Measurements from ENCODE around the gene HARS2. TPM values are rescaled to one million over a fixed set of nuclear protein-coding genes. Genes with fewer than 3 reads are reported as not detected.

The HARS2 gene

DNA sequence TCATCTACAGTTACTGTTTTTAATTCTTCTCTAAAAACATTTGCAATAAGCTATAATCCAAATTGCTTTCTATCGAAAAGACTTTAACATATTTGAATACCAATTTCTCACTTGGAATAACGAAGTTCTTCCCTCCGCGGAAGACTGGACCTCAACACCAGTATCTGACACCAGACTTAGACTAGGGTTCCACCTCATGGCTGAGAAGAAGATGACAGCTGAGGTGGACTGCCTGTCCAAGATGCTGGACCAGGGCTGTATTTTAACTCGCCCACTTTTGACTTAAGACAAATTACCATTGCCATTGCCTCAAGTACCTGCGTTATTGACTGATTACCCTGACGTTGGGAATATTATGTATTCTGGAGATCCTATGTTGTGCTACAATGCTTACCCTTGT is 43.1 kb downstream of the HARS2 start:
- DNase-seq (ENCODE audit: low read depth in 1 of 2, low spot score in 1 of 2) = no peak
- TF ChIP-seq, protein P1, sequence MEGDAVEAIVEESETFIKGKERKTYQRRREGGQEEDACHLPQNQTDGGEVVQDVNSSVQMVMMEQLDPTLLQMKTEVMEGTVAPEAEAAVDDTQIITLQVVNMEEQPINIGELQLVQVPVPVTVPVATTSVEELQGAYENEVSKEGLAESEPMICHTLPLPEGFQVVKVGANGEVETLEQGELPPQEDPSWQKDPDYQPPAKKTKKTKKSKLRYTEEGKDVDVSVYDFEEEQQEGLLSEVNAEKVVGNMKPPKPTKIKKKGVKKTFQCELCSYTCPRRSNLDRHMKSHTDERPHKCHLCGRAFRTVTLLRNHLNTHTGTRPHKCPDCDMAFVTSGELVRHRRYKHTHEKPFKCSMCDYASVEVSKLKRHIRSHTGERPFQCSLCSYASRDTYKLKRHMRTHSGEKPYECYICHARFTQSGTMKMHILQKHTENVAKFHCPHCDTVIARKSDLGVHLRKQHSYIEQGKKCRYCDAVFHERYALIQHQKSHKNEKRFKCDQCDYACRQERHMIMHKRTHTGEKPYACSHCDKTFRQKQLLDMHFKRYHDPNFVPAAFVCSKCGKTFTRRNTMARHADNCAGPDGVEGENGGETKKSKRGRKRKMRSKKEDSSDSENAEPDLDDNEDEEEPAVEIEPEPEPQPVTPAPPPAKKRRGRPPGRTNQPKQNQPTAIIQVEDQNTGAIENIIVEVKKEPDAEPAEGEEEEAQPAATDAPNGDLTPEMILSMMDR (IDR thresholded peaks at IDR 0.05; ENCODE audit: insufficient read depth, low read length) = no peak
- TF ChIP-seq SPI1 (IDR thresholded peaks at IDR 0.05; ENCODE audit: borderline replicate concordance, low read depth) = no peak
- TF ChIP-seq POLR2AphosphoS5 (IDR thresholded peaks at IDR 0.05; ENCODE audit: low read depth) = no peak
- TF ChIP-seq, protein P2, sequence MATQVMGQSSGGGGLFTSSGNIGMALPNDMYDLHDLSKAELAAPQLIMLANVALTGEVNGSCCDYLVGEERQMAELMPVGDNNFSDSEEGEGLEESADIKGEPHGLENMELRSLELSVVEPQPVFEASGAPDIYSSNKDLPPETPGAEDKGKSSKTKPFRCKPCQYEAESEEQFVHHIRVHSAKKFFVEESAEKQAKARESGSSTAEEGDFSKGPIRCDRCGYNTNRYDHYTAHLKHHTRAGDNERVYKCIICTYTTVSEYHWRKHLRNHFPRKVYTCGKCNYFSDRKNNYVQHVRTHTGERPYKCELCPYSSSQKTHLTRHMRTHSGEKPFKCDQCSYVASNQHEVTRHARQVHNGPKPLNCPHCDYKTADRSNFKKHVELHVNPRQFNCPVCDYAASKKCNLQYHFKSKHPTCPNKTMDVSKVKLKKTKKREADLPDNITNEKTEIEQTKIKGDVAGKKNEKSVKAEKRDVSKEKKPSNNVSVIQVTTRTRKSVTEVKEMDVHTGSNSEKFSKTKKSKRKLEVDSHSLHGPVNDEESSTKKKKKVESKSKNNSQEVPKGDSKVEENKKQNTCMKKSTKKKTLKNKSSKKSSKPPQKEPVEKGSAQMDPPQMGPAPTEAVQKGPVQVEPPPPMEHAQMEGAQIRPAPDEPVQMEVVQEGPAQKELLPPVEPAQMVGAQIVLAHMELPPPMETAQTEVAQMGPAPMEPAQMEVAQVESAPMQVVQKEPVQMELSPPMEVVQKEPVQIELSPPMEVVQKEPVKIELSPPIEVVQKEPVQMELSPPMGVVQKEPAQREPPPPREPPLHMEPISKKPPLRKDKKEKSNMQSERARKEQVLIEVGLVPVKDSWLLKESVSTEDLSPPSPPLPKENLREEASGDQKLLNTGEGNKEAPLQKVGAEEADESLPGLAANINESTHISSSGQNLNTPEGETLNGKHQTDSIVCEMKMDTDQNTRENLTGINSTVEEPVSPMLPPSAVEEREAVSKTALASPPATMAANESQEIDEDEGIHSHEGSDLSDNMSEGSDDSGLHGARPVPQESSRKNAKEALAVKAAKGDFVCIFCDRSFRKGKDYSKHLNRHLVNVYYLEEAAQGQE (IDR thresholded peaks at IDR 0.05; ENCODE audit: insufficient replicate concordance, low read depth) = no peak
- no peaks in the 10 kb centered on the region for H3K27me3 ChIP-seq (ENCODE audit: insufficient read depth, poor library complexity, severe bottlenecking)
- H3K27ac ChIP-seq (replicated peaks) = no peak overlapping the region
- H3K4me3 ChIP-seq (replicated peaks; ENCODE audit: insufficient read depth, low read length) = no peak overlapping the region

DNA sequence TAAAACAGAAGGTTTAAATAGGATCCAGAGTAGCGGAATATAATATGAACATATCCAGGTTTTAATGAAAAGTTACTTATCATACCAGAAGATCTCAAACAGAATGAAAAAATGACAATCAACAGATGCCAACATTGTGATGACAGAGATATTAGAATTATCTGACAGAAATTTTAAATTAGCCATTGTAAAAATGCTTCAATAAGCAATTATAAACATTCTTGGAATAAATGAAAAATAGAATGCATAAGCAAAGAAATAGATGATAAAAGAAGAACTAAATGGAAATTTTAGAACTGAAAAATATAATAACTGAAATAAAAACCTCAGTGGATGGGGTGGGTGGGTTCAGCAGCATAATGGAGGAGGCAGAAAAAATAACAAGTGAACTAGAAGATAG is 46.2 kb downstream of the HARS2 start:
- no peaks in the 10 kb centered on the region for H3K27me3 ChIP-seq (ENCODE audit: insufficient read depth, poor library complexity, severe bottlenecking)
- TF ChIP-seq, protein P1 (IDR thresholded peaks at IDR 0.05; ENCODE audit: insufficient read depth, low read length) = no peak
- TF ChIP-seq, protein P2 (IDR thresholded peaks at IDR 0.05; ENCODE audit: insufficient replicate concordance, low read depth) = no peak
- no peak overlapping the region for H3K27ac ChIP-seq (replicated peaks)
- no peak for DNase-seq (ENCODE audit: low read depth in 1 of 2, low spot score in 1 of 2)
- H3K4me3 ChIP-seq (replicated peaks; ENCODE audit: insufficient read depth, low read length) = no peak overlapping the region

DNA sequence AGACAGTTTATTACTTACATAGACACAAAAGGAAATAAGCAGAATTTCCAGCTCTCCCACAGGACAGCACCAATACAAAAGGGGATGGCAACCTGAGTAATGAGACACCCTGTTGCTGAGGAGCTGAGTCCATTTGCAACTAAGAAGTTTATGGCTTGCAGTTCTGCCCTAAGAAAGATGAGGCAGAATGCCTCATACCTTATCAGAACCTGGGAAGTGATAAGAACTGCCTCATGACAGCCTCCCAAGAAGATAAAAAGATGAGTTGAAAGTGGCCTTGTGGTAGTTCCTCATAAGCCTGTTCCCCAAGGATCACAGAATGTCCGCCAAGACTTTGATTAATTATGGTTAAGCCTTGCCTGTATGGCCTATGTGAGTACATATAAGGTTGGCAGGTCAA is 50.7 kb downstream of the HARS2 start:
- Histone ChIP-seq H3K27me3 (ENCODE audit: insufficient read depth, poor library complexity, severe bottlenecking) (no peaks in the 10 kb centered on the region), H3K4me3 (replicated peaks; ENCODE audit: insufficient read depth, low read length) (no peak overlapping the region), H3K27ac (replicated peaks) (no peak overlapping the region)
- DNase-seq (ENCODE audit: low read depth in 1 of 2, low spot score in 1 of 2) = no peak
- TF ChIP-seq SPI1 (IDR thresholded peaks at IDR 0.05; ENCODE audit: borderline replicate concordance, low read depth) (no peak), POLR2AphosphoS5 (IDR thresholded peaks at IDR 0.05; ENCODE audit: low read depth) (no peak), GABPA (IDR thresholded peaks at IDR 0.05; ENCODE audit: low read depth) (no peak)
- TF ChIP-seq, protein P2 (IDR thresholded peaks at IDR 0.05; ENCODE audit: insufficient replicate concordance, low read depth) = no peak
- TF ChIP-seq, protein P1 (IDR thresholded peaks at IDR 0.05; ENCODE audit: insufficient read depth, low read length) = no peak

Small RNA genes within 50 kb of the gene (microRNA-seq; reads per million reads assigned to microRNA genes)
- not detected for gene MIR3655
